HK-2 (cell line): ENCODE results near the gene USF2.

Experiments
- DNase-seq: peaks from one replicate; pipeline ENCODE4 v3.0.0-alpha.2; 2018; ENCODE audit not compliant: unreplicated experiment

Gene USF2

DNA sequence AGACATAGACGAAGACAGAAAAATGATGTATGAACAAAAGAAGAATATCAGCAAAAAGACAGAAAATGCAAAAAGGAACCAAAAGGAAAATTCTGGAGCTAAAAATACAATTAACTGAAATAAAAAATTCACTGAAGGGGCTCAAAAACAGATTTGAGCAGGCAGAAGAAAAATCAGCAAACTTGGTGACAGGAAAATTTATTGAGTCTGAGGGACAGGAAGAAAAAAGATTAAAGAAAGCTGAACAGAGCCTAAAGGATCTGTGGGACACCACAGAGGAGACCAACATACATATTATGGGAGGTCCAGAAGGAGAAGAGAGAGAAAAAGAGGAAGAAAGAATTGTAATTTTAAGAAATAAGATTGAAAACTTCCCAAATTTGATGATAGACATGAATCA, 27.3 kb upstream of the USF2 start:
- DNase-seq: no peak

DNA sequence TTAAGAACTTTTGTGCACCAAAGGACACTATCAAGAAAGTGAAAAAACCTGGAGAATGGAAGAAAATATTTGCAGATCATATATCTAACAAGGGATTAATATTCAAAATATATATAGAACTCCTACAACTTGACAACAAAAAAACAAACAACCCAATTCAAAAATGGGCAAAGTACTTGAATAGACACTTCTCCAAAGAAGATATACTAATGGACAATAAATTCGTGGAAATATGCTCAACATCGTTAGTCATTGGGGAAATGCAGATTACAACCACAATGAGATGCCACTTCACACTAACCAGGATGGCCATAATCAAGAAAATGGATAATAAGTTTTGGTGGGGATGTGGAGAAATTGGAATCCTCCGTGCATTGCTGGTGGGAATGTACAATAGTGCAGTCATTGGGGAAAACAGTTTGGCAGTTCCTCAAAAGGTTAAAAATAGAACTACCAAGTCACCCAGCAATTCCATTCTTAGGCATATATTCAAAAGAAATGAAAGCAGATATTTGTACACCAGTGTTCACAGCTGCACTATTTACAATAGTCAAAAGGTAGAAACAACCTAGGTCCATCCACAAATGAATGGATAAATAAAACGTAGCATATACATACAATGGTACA, 22.2 kb upstream of the USF2 start:
- DNase-seq: no peak

DNA sequence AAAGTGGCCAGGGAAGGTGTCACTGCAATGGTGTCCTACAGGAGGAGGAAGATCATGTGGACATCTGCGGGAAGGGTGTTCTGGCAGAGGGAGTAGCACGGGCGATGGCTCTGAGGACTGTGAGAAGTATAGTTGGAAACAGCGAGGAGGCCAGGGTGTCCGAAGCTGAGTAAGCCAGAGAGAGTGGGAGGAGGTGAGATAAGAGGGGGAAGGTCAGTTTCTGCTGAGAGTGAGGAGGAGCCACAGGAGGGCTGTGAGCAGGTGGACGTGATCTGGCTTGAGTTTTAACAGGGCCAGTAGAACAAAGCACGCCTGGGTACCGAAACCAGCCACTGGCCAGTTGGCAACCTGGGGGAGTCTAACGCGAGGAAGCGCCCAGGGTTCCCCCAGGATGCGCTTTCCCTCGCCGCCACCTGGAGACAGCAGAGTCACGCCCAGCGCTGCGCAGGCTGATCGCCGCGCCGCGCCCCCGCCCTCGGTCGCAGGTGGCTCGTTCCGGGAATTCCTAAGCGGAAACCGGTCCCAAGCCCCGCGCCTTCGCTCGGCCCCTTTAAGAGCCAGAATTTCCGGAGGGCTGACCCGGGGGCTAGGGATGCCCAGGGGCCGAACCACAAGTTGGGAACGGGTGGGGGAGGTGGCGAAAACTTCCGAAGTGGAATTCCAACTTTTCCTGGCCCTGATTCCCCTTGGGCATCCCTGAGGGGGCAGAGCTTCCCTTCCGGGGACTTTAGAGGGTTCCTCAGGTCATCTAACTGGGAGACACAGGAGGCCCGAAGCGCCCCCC, 21.0 kb upstream of the USF2 start:
- peak; percentile 84 for DNase-seq

DNA sequence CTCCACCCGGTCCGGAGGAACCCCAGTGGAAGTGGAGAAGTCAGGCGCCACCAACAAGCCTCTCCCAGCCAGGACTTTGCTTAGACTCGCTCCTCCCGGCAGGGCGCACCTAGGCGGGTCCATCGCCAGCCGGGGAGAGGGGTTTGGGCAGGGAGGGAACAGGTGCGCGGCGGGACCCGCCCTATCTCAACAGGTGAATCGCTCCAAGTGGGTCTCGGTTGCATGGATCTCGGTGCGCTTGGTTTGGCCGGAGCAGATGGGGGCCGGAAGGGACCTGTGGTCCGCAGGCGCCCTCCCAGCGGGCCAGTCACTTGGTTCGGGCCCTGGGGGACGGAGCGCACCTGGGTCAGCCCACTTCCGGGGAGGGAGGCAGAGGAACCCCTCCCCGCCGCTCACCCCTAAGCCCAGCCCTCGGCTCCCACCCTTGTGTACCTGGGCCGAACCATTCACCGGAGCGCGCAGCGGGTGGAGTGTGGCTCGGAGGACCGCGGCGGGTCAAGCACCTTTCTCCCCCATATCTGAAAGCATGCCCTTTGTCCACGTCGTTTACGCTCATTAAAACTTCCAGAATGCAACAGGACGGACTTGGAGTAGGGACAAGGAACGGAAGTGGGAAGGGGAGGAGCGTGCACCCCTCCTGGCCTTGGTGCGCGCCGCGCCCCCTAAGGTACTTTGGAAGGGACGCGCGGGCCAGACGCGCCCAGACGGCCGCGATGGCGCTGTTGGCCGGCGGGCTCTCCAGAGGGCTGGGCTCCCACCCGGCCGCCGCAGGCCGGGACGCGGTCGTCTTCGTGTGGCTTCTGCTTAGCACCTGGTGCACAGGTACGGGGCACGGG, 20.2 kb upstream of the USF2 start, which contains the start of gene LSR:
TSS of gene LSR (plus strand) at position 693 of the 836 bp plus-strand sequence. CDS start at position 714, 21 bp downstream.
- peak; percentile 87 for DNase-seq

DNA sequence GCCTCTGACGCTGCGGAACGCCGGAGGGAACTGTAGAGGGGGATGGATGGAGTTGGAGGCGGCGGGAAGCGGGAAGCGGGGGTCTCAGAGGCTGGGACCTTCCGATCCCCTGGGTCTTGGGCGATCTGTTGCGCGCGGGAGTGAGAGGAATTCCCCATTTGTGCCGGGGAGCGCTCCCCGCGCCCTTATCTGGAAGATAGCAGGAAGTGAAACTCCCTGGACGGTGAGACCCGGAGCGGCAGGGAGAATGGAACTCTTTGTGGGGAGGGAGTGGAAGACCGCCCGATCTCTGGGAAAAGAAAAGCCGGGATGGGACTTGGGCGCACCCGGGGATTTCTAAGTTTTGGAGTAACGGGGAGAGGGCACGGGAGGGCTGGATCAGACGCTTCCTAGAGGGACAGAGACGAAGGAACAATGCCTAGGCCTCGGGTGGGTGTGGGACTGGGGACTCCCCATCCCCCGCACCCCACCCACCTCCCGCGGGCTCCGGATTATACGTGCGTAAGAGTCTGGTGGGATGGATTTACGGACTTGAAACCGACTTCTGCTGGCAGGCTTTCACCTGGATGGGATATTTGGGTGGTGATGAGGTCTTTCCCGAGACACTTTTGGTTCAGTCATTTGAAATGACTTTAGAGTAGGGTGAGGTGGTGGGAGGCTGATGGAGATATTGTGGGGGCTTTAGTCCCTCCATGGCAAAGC, 19.5 kb upstream of the USF2 start:
- DNase-seq: peak; percentile 39

DNA sequence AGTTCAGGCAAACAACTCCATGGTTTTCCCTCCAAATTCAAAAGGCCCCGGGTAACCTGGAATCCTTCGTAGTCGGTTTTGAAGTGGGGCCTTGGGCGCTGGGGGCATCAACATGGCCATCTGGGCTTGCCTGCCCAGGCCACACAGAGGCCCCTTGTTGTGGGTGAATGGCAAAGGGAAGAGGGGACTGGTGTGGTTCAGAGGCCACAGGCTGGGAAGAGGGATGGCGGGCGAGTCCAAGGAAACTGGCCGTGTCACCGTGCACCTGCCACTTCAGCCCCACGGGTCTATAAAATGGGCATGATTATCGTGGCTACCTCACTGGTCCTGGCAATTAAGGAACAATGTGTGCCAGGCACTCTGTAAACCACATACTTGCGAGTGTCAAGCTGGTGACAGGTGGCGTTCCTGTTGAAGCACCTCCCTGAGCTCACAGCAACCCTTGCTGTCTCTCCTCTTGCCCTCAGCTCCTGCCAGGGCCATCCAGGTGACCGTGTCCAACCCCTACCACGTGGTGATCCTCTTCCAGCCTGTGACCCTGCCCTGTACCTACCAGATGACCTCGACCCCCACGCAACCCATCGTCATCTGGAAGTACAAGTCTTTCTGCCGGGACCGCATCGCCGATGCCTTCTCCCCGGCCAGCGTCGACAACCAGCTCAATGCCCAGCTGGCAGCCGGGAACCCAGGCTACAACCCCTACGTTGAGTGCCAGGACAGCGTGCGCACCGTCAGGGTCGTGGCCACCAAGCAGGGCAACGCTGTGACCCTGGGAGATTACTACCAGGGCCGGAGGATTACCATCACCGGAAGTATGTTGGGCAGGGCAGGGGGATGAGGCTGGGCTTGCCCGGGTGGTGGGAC, 18.7 kb upstream of the USF2 start:
- no peak for DNase-seq

DNA sequence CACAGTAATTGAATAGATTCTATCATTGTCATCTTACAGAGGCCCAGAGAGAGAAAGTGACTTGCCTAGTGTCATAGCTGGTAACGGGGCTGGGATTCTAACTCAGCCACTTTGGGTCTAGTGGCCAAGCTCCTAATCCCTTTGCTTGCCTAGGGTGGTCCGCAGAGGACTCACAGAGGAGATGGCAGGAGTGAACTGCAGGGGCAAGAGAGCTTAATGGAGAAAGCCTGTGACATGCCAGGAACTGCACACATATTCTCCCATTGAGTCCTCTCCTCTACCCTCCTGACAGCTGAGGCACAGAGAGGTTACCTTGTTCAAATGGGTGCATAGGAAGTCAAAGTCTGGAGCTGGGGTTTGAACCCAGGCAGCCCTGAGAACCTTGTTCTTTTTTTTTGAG, 17.3 kb upstream of the USF2 start:
- DNase-seq: no peak

DNA sequence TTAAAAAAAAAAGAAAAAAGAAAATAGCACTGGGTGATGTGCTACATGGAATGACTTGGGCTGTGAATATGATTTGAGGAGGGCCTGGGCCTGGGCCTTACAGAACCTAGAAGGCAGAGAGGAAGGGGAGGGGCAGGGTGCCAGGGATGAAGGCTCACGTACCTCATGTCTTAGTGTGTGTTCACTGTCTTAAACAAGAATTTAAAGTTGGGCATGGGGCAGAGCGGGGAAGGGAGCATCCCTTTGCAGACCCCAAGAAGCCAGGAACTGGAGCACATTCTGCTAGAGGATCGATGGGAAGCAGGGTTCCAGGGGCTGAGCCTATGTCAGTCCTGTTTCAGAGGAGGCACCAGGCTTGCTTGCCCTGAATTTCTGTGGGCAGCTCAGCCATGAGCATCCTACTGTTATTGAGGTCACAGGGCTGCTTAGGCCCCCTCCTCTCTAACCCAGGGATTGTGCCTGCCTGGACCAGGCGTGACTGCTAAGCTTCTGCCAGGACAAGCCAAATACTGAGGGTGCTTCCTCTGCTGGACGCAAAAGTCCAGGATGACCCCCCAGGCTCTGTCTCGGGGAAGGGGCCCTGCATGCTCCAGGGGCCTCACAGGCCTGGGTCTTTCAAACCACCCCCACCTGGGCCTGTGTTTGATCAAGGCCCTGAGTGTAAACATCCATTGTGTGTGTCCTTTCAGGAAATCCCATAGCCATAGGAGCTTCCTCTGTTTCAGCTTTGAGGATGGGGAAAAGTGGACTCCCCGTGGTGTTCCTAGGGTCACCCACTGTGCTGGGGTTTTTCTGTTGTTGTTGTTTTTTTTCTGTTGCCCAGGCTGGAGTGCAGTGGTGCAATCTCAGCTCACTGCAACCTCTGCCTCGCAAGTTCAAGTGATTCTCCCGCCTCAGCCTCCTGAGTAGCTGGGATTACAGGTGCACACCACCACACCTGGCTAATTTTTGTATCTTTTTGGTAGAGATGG, 15.2 kb upstream of the USF2 start:
- DNase-seq: no peak

DNA sequence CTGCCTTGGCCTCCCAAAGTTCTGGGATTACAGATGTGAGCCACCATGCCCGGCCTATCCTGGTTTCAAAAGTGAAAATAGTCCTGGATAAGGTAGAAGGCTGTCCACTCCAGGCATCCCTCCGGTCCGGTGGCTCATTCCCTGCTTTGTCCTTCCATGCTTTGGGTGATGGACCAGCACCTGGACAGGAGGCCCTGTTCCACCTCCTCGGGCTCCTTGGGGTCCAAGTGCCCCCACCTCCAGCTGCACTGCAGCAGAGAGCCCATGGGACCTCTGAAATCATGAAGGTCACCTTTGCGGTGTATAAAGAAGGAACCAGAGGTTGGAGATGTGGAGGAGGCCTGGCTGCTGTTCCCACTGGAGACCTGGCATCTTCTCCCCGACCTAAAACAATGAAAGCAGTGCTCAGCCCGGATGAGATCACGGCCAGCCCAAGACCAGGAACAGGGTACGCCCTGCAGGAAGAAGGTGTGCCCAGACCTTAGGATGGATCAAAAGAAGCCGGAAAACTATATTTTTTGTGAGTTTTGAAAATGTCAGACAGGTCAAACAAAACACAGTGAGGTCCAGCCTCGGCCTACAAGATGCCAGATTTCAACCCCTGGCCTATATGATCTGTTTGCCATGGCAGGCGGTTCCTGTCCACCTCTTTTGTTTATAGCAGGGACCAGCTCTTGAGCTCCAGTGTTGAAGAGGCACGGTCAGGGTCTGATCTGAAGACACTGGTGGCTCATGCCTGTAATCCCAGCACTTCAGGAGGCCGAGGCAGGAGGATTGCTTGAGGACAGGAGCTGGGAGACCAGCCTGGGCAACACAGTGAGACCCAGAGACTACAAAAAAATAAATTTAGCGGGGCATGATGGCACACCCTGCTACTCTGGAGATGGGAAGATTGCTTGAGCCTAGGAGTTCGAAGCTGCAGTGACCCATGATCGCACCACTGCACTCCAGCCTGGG, 14.1 kb upstream of the USF2 start:
- no peak for DNase-seq

DNA sequence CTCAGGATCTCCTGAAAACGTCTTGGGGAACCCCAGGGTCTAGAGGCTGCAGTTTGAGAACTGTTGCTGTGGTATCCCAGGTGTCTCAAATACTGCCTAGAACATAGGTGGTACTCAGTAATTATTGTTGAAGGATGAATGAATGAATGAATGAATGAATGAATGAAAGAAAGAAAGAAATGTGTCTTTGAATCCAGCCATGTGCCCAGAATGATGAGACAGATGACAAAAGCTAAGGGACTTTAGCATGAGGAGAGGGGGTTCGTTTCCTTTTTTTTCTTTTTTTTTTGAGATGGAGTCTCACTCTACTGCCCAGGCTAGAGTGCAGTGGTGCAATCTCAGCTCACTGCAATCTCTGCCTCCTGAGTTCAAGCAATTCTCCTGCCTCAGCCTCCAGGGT, 12.2 kb upstream of the USF2 start:
- no peak for DNase-seq

DNA sequence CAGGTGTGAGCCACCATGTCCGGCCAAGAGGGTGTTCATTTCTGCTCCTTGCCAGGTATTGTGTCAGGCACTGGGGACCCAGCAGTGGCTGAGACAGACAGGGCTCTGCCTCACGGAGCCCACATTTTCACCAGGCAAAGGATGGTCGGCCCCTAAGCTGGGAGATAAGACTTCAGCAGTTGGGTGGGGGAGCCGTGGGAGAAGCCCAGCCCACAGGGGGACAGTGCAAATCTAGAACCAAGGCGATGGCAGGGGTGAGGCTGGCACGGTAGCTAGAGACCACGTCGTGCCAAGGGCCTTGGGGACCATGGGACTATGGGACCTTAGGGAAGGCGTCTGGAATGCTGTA, 11.7 kb upstream of the USF2 start:
- no peak for DNase-seq

DNA sequence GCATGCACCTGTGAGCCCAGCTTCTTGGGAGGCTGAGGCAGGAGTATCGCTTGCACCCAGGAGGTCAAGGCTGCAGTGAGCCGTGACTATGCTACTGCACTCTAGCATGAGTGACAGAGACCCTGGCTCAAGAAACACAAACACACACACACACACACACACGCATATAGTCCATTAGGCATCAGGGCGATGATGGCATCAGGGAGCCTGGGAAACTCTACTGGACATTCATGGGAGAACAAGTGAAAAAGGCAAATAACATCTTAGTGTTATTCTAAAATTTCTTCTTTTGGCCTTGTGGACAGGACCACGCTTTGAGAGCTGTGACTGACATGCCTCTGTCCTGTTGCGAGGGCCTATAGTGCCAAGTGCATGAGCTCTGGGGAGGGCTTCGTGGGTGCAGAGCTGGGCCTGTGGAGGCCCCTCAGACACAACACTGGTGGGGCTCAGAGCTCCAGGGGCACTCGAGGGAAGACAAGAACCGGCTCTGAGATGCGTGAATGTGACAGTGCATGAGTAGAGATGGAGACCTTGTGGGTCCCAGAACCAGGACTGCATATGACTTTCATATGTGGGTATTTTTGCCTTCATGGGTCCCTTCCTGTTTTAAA, 8.0 kb upstream of the USF2 start:
- no peak for DNase-seq

DNA sequence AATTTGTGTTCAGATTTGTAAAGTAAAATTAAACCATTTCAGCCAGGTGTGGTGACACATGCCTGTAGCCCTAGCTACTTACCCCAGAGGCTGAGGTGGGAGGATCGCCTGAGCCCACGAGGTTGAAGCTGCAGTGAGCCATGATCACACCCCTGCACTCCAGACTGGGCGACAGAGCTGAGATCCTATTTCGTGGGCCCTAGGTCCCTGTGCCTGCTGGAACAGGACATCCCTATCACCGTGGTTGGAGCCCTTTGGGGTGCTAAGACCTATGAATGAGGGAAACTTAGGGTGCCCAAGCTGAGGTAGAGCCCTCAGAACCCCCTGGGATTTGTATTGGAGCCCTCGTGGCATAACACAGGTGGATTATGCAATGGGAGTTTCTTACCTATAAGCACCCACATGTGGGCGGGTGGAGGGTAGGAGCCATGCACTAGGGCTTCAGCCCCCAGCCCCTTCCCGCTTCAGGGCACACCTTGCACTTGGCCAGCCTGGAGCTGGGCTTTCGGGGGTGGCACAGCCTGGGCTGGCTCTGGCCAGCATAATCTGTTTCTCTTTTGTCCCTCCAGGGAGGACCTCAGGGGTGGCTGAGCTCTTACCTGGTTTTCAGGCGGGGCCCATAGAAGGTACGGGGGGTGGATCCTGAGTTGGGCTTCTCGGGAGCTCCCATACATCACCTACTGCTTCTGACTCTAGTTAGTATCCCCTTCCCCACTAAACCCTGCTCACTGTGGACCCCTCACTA, 7.2 kb upstream of the USF2 start:
- no peak for DNase-seq

DNA sequence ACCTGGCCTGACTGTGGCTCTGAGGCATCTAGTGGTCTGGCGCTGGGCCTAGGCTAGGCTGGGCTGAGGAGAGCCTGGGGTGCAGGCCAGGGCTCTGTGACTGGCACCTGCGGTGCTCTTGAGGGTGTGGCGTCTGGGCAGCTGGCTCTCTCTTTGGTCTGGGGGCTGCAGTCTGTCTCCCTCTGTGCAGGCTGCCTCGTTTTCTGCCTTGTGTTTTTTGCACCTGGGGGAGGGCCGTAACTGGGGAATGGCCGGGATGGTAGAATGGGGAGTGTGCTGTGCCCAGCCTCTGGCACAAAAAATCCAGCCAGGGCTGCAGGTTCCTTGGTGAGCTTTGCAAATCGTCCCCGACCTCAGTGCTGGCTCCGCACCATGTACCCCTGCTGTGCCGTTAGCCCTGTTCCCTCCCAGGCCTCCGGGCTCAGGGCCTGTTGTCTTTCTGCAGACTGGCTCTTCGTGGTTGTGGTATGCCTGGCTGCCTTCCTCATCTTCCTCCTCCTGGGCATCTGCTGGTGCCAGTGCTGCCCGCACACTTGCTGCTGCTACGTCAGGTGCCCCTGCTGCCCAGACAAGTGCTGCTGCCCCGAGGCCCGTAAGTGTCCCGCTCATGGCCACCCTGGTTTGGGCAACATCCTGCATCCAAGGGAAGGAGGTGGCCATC, 6.5 kb upstream of the USF2 start:
- no peak for DNase-seq

DNA sequence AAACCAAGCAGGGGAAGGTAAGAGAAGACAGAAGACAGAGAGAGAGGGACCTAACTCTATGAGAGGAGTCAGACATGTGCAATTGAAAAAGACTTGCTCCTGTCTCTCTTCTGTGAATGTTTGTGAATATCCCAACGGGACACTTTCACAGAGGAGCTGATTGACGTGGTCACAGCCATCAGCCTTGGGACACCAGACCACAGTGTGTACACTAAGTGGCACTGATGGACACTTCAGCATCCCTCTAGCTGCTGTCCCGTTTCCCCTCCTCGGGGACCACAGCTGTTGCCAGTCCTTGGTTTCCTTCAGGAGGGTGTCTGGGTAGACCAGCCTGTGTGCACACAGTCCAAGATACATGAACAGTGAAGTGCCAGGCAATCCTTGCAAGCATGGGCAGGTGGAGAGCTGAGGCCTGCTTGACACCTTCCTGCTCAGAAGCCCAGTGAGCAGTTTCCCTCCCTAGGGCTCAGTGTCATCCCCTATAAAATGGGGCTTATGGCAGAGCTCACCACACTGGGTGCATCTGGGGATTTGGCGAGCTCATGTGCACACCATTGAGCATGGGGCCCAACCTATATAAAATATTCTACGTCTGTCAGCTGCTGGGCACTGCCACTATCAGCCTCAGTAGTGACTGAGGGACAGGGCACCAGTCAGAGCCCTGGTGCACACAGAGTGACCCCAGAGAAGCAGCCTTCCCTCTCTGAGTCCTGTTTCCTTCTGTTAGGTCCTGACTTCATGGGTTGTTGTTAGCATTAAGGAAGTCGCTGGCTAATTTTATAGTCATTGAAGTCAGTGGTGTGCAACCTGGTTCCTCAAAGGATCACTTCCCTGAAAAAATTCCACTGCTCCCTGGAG, 4.3 kb upstream of the USF2 start:
- no peak for DNase-seq
